Endothelial cell of umbilical vein (primary cell): ENCODE data around the gene CFAP161. TPM values are rescaled to one million over a fixed set of nuclear protein-coding genes. Genes with fewer than 3 reads are reported as not detected.

ENCODE experiments used
- BruUV-seq: library from RNA; stranded (reverse); fragments of 400-500 nt; replicated peaks from 2 replicates; lab custom pipeline; 2021; lab: Mats Ljungman, UMichigan
- CTCF ChIA-PET: fragments of 300-600, 350-600 bp; sonication (Branson Sonifier 250); formaldehyde crosslinking; loops from one replicate; lab custom pipeline; 2021; ENCODE audit warnings: antibody characterized with exemption, inconsistent platforms; lab: Charles Lee
- POLR2A ChIA-PET: fragments of 300-600, 350-600 bp; sonication (Branson Sonifier 250); formaldehyde crosslinking; loops from one replicate; lab custom pipeline; 2021; ENCODE audit warnings: antibody characterized with exemption, inconsistent platforms; lab: Charles Lee
- DNase-seq: peaks from one replicate; pipeline ENCODE4 v3.0.0-alpha.2; 2011; ENCODE audit warnings: low read depth, low spot score
- FAIRE-seq: peaks from 2 replicates; lab custom pipeline; 2011; peaks lifted over from hg19 to GRCh38; lab: Jason Lieb, UNC
- H2AFZ ChIP-seq: 2 replicates; pipeline ENCODE4 v1.6.0; 2012; ENCODE audit warnings: low read depth, low read length, control low read depth, inconsistent platforms
- H3K27ac ChIP-seq: 2 replicates; pipeline ENCODE4 v1.5.1; 2011; ENCODE audit warnings: low read depth, mild to moderate bottlenecking, control low read depth, low read length, moderate library complexity; ENCODE audit not compliant: insufficient read depth
- H3K27me3 ChIP-seq, 2 experiments: 2 replicates each; pipeline versions ENCODE4 v1.6.0 to v1.6.1; 2011; ENCODE audit warnings: low read length in 2 of 2, mixed read lengths in 1 of 2; ENCODE audit not compliant: control insufficient read depth in 2 of 2, insufficient read depth in 2 of 2
- H3K36me3 ChIP-seq, 2 experiments: 2 replicates in 1 of 2; 3 replicates in 1 of 2; pipeline ENCODE4 v1.5.1; 2011; ENCODE audit warnings: low read length in 2 of 2, mild to moderate bottlenecking in 1 of 2, moderate library complexity in 1 of 2; ENCODE audit not compliant: control insufficient read depth in 2 of 2, insufficient read depth in 2 of 2; ENCODE audit errors: extremely low read depth in 1 of 2
- H3K4me1 ChIP-seq: 3 replicates; pipeline ENCODE4 v1.5.1; 2011; ENCODE audit warnings: mild to moderate bottlenecking, low read length; ENCODE audit not compliant: control insufficient read depth, insufficient read depth; ENCODE audit errors: extremely low read depth
- H3K4me2 ChIP-seq: 2 replicates; pipeline ENCODE4 v1.6.1; 2011; ENCODE audit warnings: low read length, control low read depth, mixed read lengths; ENCODE audit not compliant: insufficient read depth
- H3K4me3 ChIP-seq, 3 experiments: fragments of 200-600 bp in 1 of 3; sonication (generic), shearing (Covaris generic) in 1 of 3; replicated peaks in 1 of 3; 2 replicates each; pipeline ENCODE4 v1.5.1; 2011 to 2016; ENCODE audit warnings: control low read depth in 3 of 3, low read length in 3 of 3, mild to moderate bottlenecking in 2 of 3, inconsistent platforms in 1 of 3, low read depth in 1 of 3, moderate library complexity in 1 of 3; ENCODE audit not compliant: insufficient read depth in 1 of 3
- H3K79me2 ChIP-seq: 2 replicates; pipeline ENCODE4 v1.6.0; 2012; ENCODE audit warnings: low read length, inconsistent platforms; ENCODE audit not compliant: control insufficient read depth, insufficient read depth
- H3K9ac ChIP-seq: replicated peaks from 2 replicates; pipeline ENCODE3; 2011; ENCODE audit warnings: low read length, control low read depth; ENCODE audit not compliant: insufficient read depth; ENCODE audit errors: extremely low read depth
- H3K9me1 ChIP-seq: replicated peaks from 3 replicates; pipeline ENCODE4 v1.6.0; 2011; ENCODE audit warnings: mild to moderate bottlenecking, low read length; ENCODE audit not compliant: control insufficient read depth, insufficient read depth; ENCODE audit errors: extremely low read depth
- H3K9me3 ChIP-seq: replicated peaks from 2 replicates; pipeline ENCODE4 v1.5.1; 2012; ENCODE audit warnings: low read length, inconsistent platforms; ENCODE audit not compliant: control insufficient read depth, insufficient read depth
- H4K20me1 ChIP-seq: replicated peaks from 2 replicates; pipeline ENCODE3; 2011; ENCODE audit warnings: mild to moderate bottlenecking, low read length; ENCODE audit not compliant: control insufficient read depth, insufficient read depth; ENCODE audit errors: extremely low read depth
- CTCF ChIP-seq, 2 donors: IDR thresholded peaks; 1 replicate in 1 of 2; 2 replicates in 1 of 2; pipeline ENCODE4 v1.5.1; 2011; ENCODE audit warnings: low read length in 2 of 2, mild to moderate bottlenecking in 2 of 2, moderate library complexity in 2 of 2, control low read depth in 1 of 2, inconsistent platforms in 1 of 2, low read depth in 1 of 2; ENCODE audit not compliant: insufficient read depth in 1 of 2; ENCODE audit errors: extremely low read depth in 1 of 2
- EZH2 ChIP-seq: IDR thresholded peaks from 2 replicates; pipeline ENCODE4 v1.6.1; 2012; ENCODE audit warnings: borderline replicate concordance, low read depth, mild to moderate bottlenecking, moderate library complexity, low read length, inconsistent platforms; ENCODE audit not compliant: severe bottlenecking
- FOS ChIP-seq: IDR thresholded peaks from 2 replicates; pipeline ENCODE4 v1.6.1; 2011; ENCODE audit warnings: mild to moderate bottlenecking, low read length, moderate library complexity, borderline replicate concordance; ENCODE audit not compliant: insufficient read depth
- GATA2 ChIP-seq: IDR thresholded peaks from 2 replicates; pipeline ENCODE4 v1.7.0; 2011; ENCODE audit warnings: low read depth, mild to moderate bottlenecking, moderate library complexity, mixed read lengths, low read length; ENCODE audit not compliant: insufficient read length, insufficient read depth
- JUN ChIP-seq: IDR thresholded peaks from 2 replicates; pipeline ENCODE4 v1.6.1; 2011; ENCODE audit warnings: borderline replicate concordance, low read depth; ENCODE audit not compliant: insufficient read length, insufficient read depth
- MAX ChIP-seq: IDR thresholded peaks from 2 replicates; pipeline ENCODE4 v1.6.1; 2011; ENCODE audit not compliant: insufficient read depth, insufficient read length
- MYC ChIP-seq: IDR thresholded peaks from one replicate; pipeline ENCODE4 v1.6.1; 2011; ENCODE audit warnings: mild to moderate bottlenecking, low read depth, low read length
- POLR2A ChIP-seq: IDR thresholded peaks from 2 replicates; pipeline ENCODE4 v1.6.1; 2012; ENCODE audit warnings: low read depth, mild to moderate bottlenecking, control low read depth, low read length
- POLR2AphosphoS5 ChIP-seq: IDR thresholded peaks from 2 replicates; pipeline ENCODE4 v1.6.1; 2012; ENCODE audit warnings: low read depth, mild to moderate bottlenecking, control low read depth, low read length, moderate library complexity; ENCODE audit not compliant: insufficient read depth
- dilution Hi-C: fragments of 300-500 bp; cut with MboI; formaldehyde crosslinking; loops from one replicate; pipeline ENCODE4 v1.15.0; 2019; ENCODE audit warnings: low sequenced_read_pairs; ENCODE audit not compliant: extremely low pct_ligation_motif_present
- intact Hi-C: fragments of 100-400 bp; cut with micrococcal nuclease; formaldehyde crosslinking; loops from one replicate; pipeline ENCODE4 v1.10.0; 2022
- polyA plus RNA-seq, 4 experiments: library from polyadenylated mRNA; depleted of rRNA in 3 of 4; stranded (reverse) in 3 of 4; unstranded in 1 of 4; fragments of >200 nt; gene quantifications; 2 replicates each; pipeline versions ENCODE4 v1.2.1 to v1.2.3, GENCODE V29; 2011 to 2012; ENCODE audit warnings: missing spikeins in 1 of 4
- total RNA-seq: library from RNA; stranded (reverse); gene quantifications from 2 replicates; pipeline ENCODE4 v1.2.3, GENCODE V29; 2021

Gene CFAP161
- total and polyA plus RNA-seq, 2 donors (not counting 3 experiments of a cell fraction or from before 2014, with no cell fraction given): 0.08 TPM; not detected in 1

- H3K27ac ChIP-seq: no peak overlapping the region
- FAIRE-seq (no peak), DNase-seq (no peak)
- TF ChIP-seq POLR2A (no peak), CTCF (IDR thresholded peaks at IDR 0.05; ENCODE audit: extremely low read depth in 1 of 2, insufficient read depth in 1 of 2, low read depth in 1 of 2, low read length in 2 of 2) (no peak), EZH2 (no peak), MYC (no peak), MAX (no peak), POLR2AphosphoS5 (no peak), JUN (no peak), FOS (no peak), GATA2 (no peak)
- H3K4me3 ChIP-seq: no peak overlapping the region
- dilution Hi-C loops: no loop called here
- CTCF ChIA-PET: interaction anchor here (2.7 kb wide), 1 partner anchor 20 kb away, joined by 14 read pairs; no protein-coding TSS in a partner anchor
- no peaks in the 10 kb centered on the region for H3K79me2 ChIP-seq
- no peak overlapping the region for H3K4me2 ChIP-seq
- H3K9me3 ChIP-seq: no peaks in the 10 kb centered on the region
- POLR2A ChIA-PET: no interaction called here
- no TSS peak for BruUV-seq
- H2AFZ ChIP-seq: no peak overlapping the region
- H3K9me1 ChIP-seq: no peaks in the 10 kb centered on the region
- peaks cover 23% of the 10 kb centered on the region for H3K4me1 ChIP-seq
- no peak overlapping the region for H3K9ac ChIP-seq
- H3K36me3 ChIP-seq: no peaks in the 10 kb centered on the region
- intact Hi-C loops: no loop called here
- H4K20me1 ChIP-seq: no peaks in the 10 kb centered on the region
- H3K27me3 ChIP-seq: no peaks in the 10 kb centered on the region
Observed at GRCh38 chr15:81087694-81088093, 46.4 kb upstream of the CFAP161 start.
